Measurements from ENCODE around the gene EEF1E1. TPM values are rescaled to one million over a fixed set of nuclear protein-coding genes. Genes with fewer than 3 reads are reported as not detected.

The EEF1E1 gene
- total and polyA plus RNA-seq, 2 of the 8 experiments (the other 6 are each of a cell fraction or from before 2014, with no cell fraction given) = 96.8 to 112 TPM

GRCh38 chr6:8064638-8065518 is 37.5 kb downstream of the EEF1E1 start:
- CTCF ChIA-PET (ENCODE audit: partially characterized antibody) = interaction anchor here (0.9 to 2.3 kb wide), 6 partner anchors 9 to 392 kb away, joined by 3 to 9 read pairs (median 4); partner anchors contain the start of genes EEF1E1 and TXNDC5
- no peak overlapping the region for H3K56ac ChIP-seq (replicated peaks; ENCODE audit: insufficient read length, low read depth, low read length)
- FAIRE-seq = no peak
- peak overlapping the region; percentile 25 for H4K91ac ChIP-seq (replicated peaks; ENCODE audit: insufficient read length, low read length)
- no peak overlapping the region; the same call in 1 of the 2 replicates for H2BK5ac ChIP-seq (ENCODE audit: low read depth, low read length)
- H3K9me3 ChIP-seq (ENCODE audit: insufficient read depth in 2 of 2, low read depth in 1 of 2, low read length in 1 of 2) = no peaks in the 10 kb centered on the region
- H3K27me3 ChIP-seq (replicated peaks in 1 of 4; ENCODE audit: control insufficient read depth in 3 of 4, extremely low read depth in 1 of 4, insufficient read depth in 3 of 4, low read length in 3 of 4) = no peaks in the 10 kb centered on the region
- no peak overlapping the region for H2AK5ac ChIP-seq (ENCODE audit: low read depth, low read length)
- H3K23ac ChIP-seq (ENCODE audit: insufficient read length) = no peak overlapping the region
- H3K23me2 ChIP-seq (ENCODE audit: low read depth, low read length) = peaks cover 2% of the 10 kb centered on the region; the same call in 1 of the 2 replicates
- H3K9ac ChIP-seq (replicated peaks in 1 of 4; ENCODE audit: extremely low read depth in 1 of 4, low read depth in 3 of 4, low read length in 3 of 4) = no peak overlapping the region
- DNase-seq (ENCODE audit: low read depth in 1 of 2, low spot score in 2 of 2) = no peak
- 69% methylated on average over 5 of the region's 7 CpGs; no CpG with 5 or more reads in 1 of the 2 experiments for WGBS, 2 experiments (ENCODE audit: extremely low coverage in 1 of 2, insufficient coverage in 1 of 2, insufficient read length in 1 of 2, insufficient replicate concordance in 2 of 2, low coverage in 1 of 2, low lambda C conversion rate in 2 of 2, missing lambda C conversion rate in 1 of 2)
- no peak overlapping the region for H2BK120ac ChIP-seq (replicated peaks; ENCODE audit: low read depth, low read length)
- no peak overlapping the region for H2BK15ac ChIP-seq (ENCODE audit: low read length)
- H4K8ac ChIP-seq (ENCODE audit: extremely low read depth, insufficient read depth, low read length) = peak overlapping the region; percentile 60; the same call in 1 of the 2 replicates
- H3K27ac ChIP-seq (ENCODE audit: low read depth, low read length) = no peak overlapping the region
- H2AFZ ChIP-seq (ENCODE audit: low read length) = 0 out of 2 replicates have a peak overlapping the region, but pooled peaks have one; percentile 28
- POLR2A ChIA-PET (ENCODE audit: partially characterized antibody) = interaction anchor here (0.8 to 4.3 kb wide), 9 partner anchors 9 to 155 kb away, joined by 3 to 19 read pairs (median 4); partner anchors contain the start of gene EEF1E1
- H3K4ac ChIP-seq (replicated peaks; ENCODE audit: insufficient read length, low read depth, low read length) = no peak overlapping the region
- H4K20me1 ChIP-seq (replicated peaks in 1 of 2; ENCODE audit: control insufficient read depth in 1 of 2, insufficient read depth in 2 of 2, low read length in 2 of 2) = no peaks in the 10 kb centered on the region
- peaks cover 3% of the 10 kb centered on the region; the same call in 1 of the 2 replicates for H3K79me1 ChIP-seq (ENCODE audit: low read depth, low read length)
- peaks cover 0 to 14% (median 7%) of the 10 kb centered on the region in 4 experiments; a peak in 5 of 8 replicates for H3K36me3 ChIP-seq (ENCODE audit: control insufficient read depth in 2 of 4, insufficient read depth in 4 of 4, low read length in 3 of 4)
- no peak overlapping the region; the same call in 1 of the 2 replicates for H2BK20ac ChIP-seq (ENCODE audit: low read length)
- no peak overlapping the region for H3K14ac ChIP-seq (ENCODE audit: insufficient read length)
- H3K4me1 ChIP-seq (replicated peaks in 1 of 4; ENCODE audit: control insufficient read depth in 3 of 4, insufficient read depth in 4 of 4, low read length in 3 of 4) = peaks cover 0 to 5% (median 4%) of the 10 kb centered on the region in 4 experiments; a peak in 4 of 7 replicates
- 0 out of 2 replicates have a peak overlapping the region, but pooled peaks have one; percentile 10 for H2BK12ac ChIP-seq (ENCODE audit: low read depth, low read length)
- peak overlapping the region in 2 of 4 experiments; percentile 18 to 85; a peak in 4 of 8 replicates for H3K4me3 ChIP-seq (ENCODE audit: extremely low read depth in 1 of 4, insufficient read depth in 2 of 4, low read depth in 3 of 4, low read length in 4 of 4)
- peak overlapping the region; percentile 84 to 87 for H3K4me2 ChIP-seq (ENCODE audit: insufficient read depth in 1 of 2, low read depth in 2 of 2, low read length in 2 of 2)
- H3K18ac ChIP-seq (ENCODE audit: extremely low read depth, low read length) = no peak overlapping the region
- peak overlapping the region; percentile 69 for H4K5ac ChIP-seq (ENCODE audit: insufficient read length, low read depth, low read length)
- H3K79me2 ChIP-seq (ENCODE audit: control insufficient read depth in 1 of 2, insufficient read depth in 2 of 2, low read length in 2 of 2) = peaks cover 0 to 6% of the 10 kb centered on the region in 2 experiments; a peak in 2 of 4 replicates
- no peak for TF ChIP-seq PHF8 (conservative IDR thresholded peaks at IDR 0.05; ENCODE audit: low read depth, low read length)
- no peak for TF ChIP-seq HDAC2 (IDR thresholded peaks at IDR 0.05; ENCODE audit: borderline replicate concordance in 1 of 2, low read depth in 2 of 2, low read length in 2 of 2)
- no peak for TF ChIP-seq E2F6 (IDR thresholded peaks at IDR 0.05)
- TF ChIP-seq NRF1 (IDR thresholded peaks at IDR 0.05; ENCODE audit: low read depth, low read length) = no peak
- no peak for TF ChIP-seq SP1 (IDR thresholded peaks at IDR 0.05; ENCODE audit: low read depth, low read length)
- no peak for TF ChIP-seq FOSL1 (IDR thresholded peaks at IDR 0.05; ENCODE audit: insufficient read depth, low read depth, low read length)
- no peak for TF ChIP-seq KDM4A (IDR thresholded peaks at IDR 0.05; ENCODE audit: low read depth, low read length, severe bottlenecking)
- no peak for TF ChIP-seq RAD21 (IDR thresholded peaks at IDR 0.05 in 1 of 2, conservative IDR thresholded peaks at IDR 0.05 in 1 of 2; ENCODE audit: low read depth in 2 of 2, low read length in 2 of 2)
- no peak for TF ChIP-seq SIX5 (IDR thresholded peaks at IDR 0.05; ENCODE audit: low read depth, low read length)
